ENCODE data around the gene RFTN1. TPM values are rescaled to one million over a fixed set of nuclear protein-coding genes. Genes with fewer than 3 reads are reported as not detected.
A peak's percentile ranks its signal among the peaks of the same experiment; 100 is the strongest.

The RFTN1 gene
- total and polyA plus RNA-seq, 9 of the 15 experiments (the other 6 are each of a cell fraction or from before 2014, with no cell fraction given), result 0.08 to 0.51 (median 0.11) TPM; not detected in 6

- Histone ChIP-seq H3K4me1 (replicated peaks in 1 of 2; ENCODE audit: control insufficient read depth in 2 of 2, insufficient read depth in 2 of 2, low read length in 2 of 2) (peaks cover 4 to 16% of the 10 kb centered on the region in 2 experiments; a peak in 4 of 5 replicates), H3K79me2 (ENCODE audit: control insufficient read depth, insufficient read depth, low read length) (no peaks in the 10 kb centered on the region), H3K9ac (ENCODE audit: insufficient read depth in 1 of 2, low read depth in 2 of 2, low read length in 2 of 2) (peak overlapping the region in 1 of 2 experiments; percentile 29; a peak in 2 of 4 replicates), H2AFZ (ENCODE audit: low read depth, low read length) (peak overlapping the region; percentile 98), H3K27me3 (ENCODE audit: control insufficient read depth in 2 of 2, insufficient read depth in 2 of 2, low read length in 2 of 2) (peaks cover 2 to 8% of the 10 kb centered on the region in 2 experiments; a peak in 2 of 5 replicates), H3K4me3 (no peak overlapping the region), H3K27ac (ENCODE audit: extremely low read depth, low read depth, low read length) (peak overlapping the region; percentile 48; the same call in 1 of the 3 replicates), H3K36me3 (ENCODE audit: control insufficient read depth, insufficient read depth, low read length) (no peaks in the 10 kb centered on the region), H3K9me3 (replicated peaks; ENCODE audit: control insufficient read depth, insufficient read depth, low read depth, low read length) (no peaks in the 10 kb centered on the region), H3K9me1 (ENCODE audit: control insufficient read depth, insufficient read depth, low read length) (no peaks in the 10 kb centered on the region), H3K4me2 (ENCODE audit: insufficient read depth, low read length) (0 out of 2 replicates have a peak overlapping the region, but pooled peaks have one; percentile 52), H4K20me1 (replicated peaks; ENCODE audit: control insufficient read depth, insufficient read depth, low read length) (no peaks in the 10 kb centered on the region)
- POLR2A ChIA-PET, result interaction anchor here (0.5 to 0.6 kb wide), 2 partner anchors 46 to 258 kb away, joined by 3 read pairs; no protein-coding TSS in a partner anchor
- WGBS (ENCODE audit: insufficient coverage, low coverage, missing lambda C conversion rate), result 13% methylated on average over 7 of the region's 7 CpGs
- ATAC-seq, result peak; percentile 88
- in situ Hi-C loops (cut with MboI), result loop anchor here (5.0 to 10.0 kb wide), 2 partner anchors 264 to 506 kb away; no protein-coding TSS in a partner anchor
- no TSS peak for BruUV-seq (replicated peaks)
- CTCF ChIA-PET (ENCODE audit: low intra/inter-chr PET ratio), result interaction anchor here (0.6 to 1.8 kb wide), 8 partner anchors 192 to 993 kb away, joined by 3 to 20 read pairs (median 4); no protein-coding TSS in a partner anchor
- FAIRE-seq, result peak; percentile 99
- intact Hi-C loops (cut with micrococcal nuclease), result loop anchor here (1.0 to 10.0 kb wide), 7 partner anchors 232 to 1346 kb away; partner anchors contain the start of genes CAPN7 and OXNAD1
- peak; percentile 75 to 89 (median 80) for DNase-seq (ENCODE audit: extremely low read depth in 1 of 4, low spot score in 3 of 4)
- TF ChIP-seq PTTG1 (tag; IDR thresholded peaks at IDR 0.05; ENCODE audit: low read depth), result no peak
- no peak for TF ChIP-seq ZNF174 (CRISPR knock-in tag; IDR thresholded peaks at IDR 0.05)
- no peak for TF ChIP-seq NRF1 (conservative IDR thresholded peaks at IDR 0.05 in 1 of 2, IDR thresholded peaks at IDR 0.05 in 1 of 2)
- no peak for TF ChIP-seq FOXJ3 (CRISPR knock-in tag; IDR thresholded peaks at IDR 0.05)
- TF ChIP-seq, protein P1, sequence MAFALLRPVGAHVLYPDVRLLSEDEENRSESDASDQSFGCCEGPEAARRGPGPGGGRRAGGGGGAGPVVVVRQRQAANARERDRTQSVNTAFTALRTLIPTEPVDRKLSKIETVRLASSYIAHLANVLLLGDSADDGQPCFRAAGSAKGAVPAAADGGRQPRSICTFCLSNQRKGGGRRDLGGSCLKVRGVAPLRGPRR (CRISPR knock-in tag; IDR thresholded peaks at IDR 0.05), result no peak
- TF ChIP-seq NR2C1 (IDR thresholded peaks at IDR 0.05), result no peak
- no peak for TF ChIP-seq NR2C1 (tag; IDR thresholded peaks at IDR 0.05)
- no peak for TF ChIP-seq ZKSCAN1 (IDR thresholded peaks at IDR 0.05; ENCODE audit: low read depth, low read length)
- TF ChIP-seq NCOA2 (IDR thresholded peaks at IDR 0.05; ENCODE audit: partially characterized antibody in 2 of 2), result no peak
- no peak for TF ChIP-seq MEF2D (tag; conservative IDR thresholded peaks at IDR 0.05; ENCODE audit: low read depth)
- no peak for TF ChIP-seq ZNF512 (tag; IDR thresholded peaks at IDR 0.05)
- no peak for TF ChIP-seq PYGO2 (tag; IDR thresholded peaks at IDR 0.05)
- no peak for TF ChIP-seq ZNF324 (CRISPR knock-in tag; IDR thresholded peaks at IDR 0.05)
- no peak for TF ChIP-seq CBFA2T3 (IDR thresholded peaks at IDR 0.05)
- TF ChIP-seq SMARCE1 (IDR thresholded peaks at IDR 0.05), result no peak
- peak; percentile 70 for TF ChIP-seq CREM (IDR thresholded peaks at IDR 0.05; ENCODE audit: low read depth)
- no peak for TF ChIP-seq GTF2B (IDR thresholded peaks at IDR 0.05; ENCODE audit: extremely low read depth, insufficient read length)
- TF ChIP-seq SMARCA4 (IDR thresholded peaks at IDR 0.05), result no peak
- no peak for TF ChIP-seq SNAPC5 (CRISPR knock-in tag; IDR thresholded peaks at IDR 0.05)
- peak; percentile 85 for TF ChIP-seq IRF9 (tag; IDR thresholded peaks at IDR 0.05)
These were observed 37.3 kb upstream of the RFTN1 start for GRCh38 chr3:16550676-16551341.
